ENCODE results near the gene ZNF2.

ZNF2 gene

DNA sequence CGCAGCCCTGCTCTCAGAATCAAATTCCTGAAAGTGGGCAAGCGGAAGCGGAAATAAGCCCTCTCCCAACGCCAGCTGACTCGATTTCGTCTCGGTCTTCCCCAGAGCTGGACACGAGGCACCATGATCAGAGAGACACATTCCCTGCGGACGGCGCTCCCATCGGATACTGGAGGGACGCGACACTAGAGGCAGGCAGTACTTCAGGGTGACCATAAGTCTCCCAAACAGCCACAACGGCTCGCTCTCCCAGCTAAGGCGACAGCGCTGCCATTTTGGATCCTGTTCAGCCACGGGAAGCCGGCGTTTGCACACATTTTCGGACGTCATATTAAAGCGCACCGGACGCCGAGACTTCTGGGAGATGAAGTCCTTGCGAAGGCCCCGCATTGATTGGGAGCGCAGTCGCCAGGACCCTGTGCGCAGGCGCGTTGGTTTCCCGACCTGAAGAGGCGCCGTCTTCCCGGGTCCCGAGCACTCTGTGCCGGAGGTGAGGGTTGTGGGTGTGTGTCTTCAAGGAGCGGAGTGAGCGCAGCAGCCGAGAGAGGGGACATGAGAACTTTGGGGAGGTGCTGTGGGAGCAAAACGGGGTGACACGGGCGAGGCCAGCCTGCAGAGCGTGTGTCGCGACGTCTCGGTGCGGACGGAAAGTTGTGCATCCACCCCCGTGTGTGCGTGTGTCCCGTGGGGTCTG lies at the start of gene ZNF2:
TSS of gene ZNF2 (plus strand) at position 439 of the 694 bp plus-strand sequence. CDS start 10,418 bp downstream, outside the sequence.
- Histone ChIP-seq H3K27ac (ENCODE audit: extremely low read depth, low read depth, low read length) (peak within 1 kb of the TSS; percentile 53; the same call in 1 of the 2 replicates), H3K4me3 (ENCODE audit: low read depth, low read length) (peak within 1 kb of the TSS; percentile 98), H3K4me1 (ENCODE audit: control insufficient read depth, insufficient read depth, low read length) (no peaks in the 10 kb centered on the region), H3K9me3 (ENCODE audit: control insufficient read depth, insufficient read depth, low read depth, low read length) (no peaks in the 10 kb centered on the region), H3K36me3 (ENCODE audit: control insufficient read depth in 2 of 2, insufficient read depth in 1 of 2, low read length in 2 of 2) (peaks cover 0 to 6% of the 10 kb centered on the region in 2 experiments; a peak in 1 of 3 replicates)
- POLR2A ChIA-PET = interaction anchor here (1.1 to 1.4 kb wide), 3 partner anchors 9 to 169 kb away, joined by 3 to 9 read pairs (median 3); partner anchors contain the start of gene MRPS5
- CTCF ChIA-PET = interaction anchor here (1.5 kb wide), 1 partner anchor 50 kb away, joined by 8 read pairs; no protein-coding TSS in a partner anchor
- TF ChIP-seq ZNF423 (tag by site-specific recombination; IDR thresholded peaks at IDR 0.05) (peak; percentile 41; the same call in 1 of the 2 replicates), ZFHX2 (tag by site-specific recombination; conservative IDR thresholded peaks at IDR 0.05) (peak; percentile 51), ZNF792 (tag by site-specific recombination; IDR thresholded peaks at IDR 0.05) (no peak), GLIS1 (tag by site-specific recombination; IDR thresholded peaks at IDR 0.05) (0 out of 2 replicates have a peak, but pooled peaks have one; percentile 15), ZXDB (tag by site-specific recombination; IDR thresholded peaks at IDR 0.05) (peak; percentile 84), ZSCAN16 (tag by site-specific recombination; IDR thresholded peaks at IDR 0.05) (no peak), EGR2 (tag by site-specific recombination; IDR thresholded peaks at IDR 0.05; ENCODE audit: low read depth) (peak; percentile 41), ZNF138 (tag by site-specific recombination; IDR thresholded peaks at IDR 0.05; ENCODE audit: borderline replicate concordance) (no peak), ZNF394 (tag by site-specific recombination; IDR thresholded peaks at IDR 0.05; ENCODE audit: borderline replicate concordance) (peak; percentile 59; the same call in 1 of the 2 replicates), ZNF768 (tag by site-specific recombination; IDR thresholded peaks at IDR 0.05) (no peak), ZNF623 (tag by site-specific recombination; IDR thresholded peaks at IDR 0.05) (no peak), ZNF501 (tag by site-specific recombination; IDR thresholded peaks at IDR 0.05) (peak; percentile 60; the same call in 1 of the 2 replicates), ZFP37 (tag by site-specific recombination; IDR thresholded peaks at IDR 0.05) (no peak), OSR2 (tag by site-specific recombination; IDR thresholded peaks at IDR 0.05) (no peak), ZNF324 (tag by site-specific recombination; IDR thresholded peaks at IDR 0.05) (0 out of 2 replicates have a peak, but pooled peaks have one; percentile 3), ZNF707 (tag by site-specific recombination; IDR thresholded peaks at IDR 0.05) (no peak), YY2 (tag by site-specific recombination; IDR thresholded peaks at IDR 0.05) (peak; percentile 91)
- TF ChIP-seq, protein P1, sequence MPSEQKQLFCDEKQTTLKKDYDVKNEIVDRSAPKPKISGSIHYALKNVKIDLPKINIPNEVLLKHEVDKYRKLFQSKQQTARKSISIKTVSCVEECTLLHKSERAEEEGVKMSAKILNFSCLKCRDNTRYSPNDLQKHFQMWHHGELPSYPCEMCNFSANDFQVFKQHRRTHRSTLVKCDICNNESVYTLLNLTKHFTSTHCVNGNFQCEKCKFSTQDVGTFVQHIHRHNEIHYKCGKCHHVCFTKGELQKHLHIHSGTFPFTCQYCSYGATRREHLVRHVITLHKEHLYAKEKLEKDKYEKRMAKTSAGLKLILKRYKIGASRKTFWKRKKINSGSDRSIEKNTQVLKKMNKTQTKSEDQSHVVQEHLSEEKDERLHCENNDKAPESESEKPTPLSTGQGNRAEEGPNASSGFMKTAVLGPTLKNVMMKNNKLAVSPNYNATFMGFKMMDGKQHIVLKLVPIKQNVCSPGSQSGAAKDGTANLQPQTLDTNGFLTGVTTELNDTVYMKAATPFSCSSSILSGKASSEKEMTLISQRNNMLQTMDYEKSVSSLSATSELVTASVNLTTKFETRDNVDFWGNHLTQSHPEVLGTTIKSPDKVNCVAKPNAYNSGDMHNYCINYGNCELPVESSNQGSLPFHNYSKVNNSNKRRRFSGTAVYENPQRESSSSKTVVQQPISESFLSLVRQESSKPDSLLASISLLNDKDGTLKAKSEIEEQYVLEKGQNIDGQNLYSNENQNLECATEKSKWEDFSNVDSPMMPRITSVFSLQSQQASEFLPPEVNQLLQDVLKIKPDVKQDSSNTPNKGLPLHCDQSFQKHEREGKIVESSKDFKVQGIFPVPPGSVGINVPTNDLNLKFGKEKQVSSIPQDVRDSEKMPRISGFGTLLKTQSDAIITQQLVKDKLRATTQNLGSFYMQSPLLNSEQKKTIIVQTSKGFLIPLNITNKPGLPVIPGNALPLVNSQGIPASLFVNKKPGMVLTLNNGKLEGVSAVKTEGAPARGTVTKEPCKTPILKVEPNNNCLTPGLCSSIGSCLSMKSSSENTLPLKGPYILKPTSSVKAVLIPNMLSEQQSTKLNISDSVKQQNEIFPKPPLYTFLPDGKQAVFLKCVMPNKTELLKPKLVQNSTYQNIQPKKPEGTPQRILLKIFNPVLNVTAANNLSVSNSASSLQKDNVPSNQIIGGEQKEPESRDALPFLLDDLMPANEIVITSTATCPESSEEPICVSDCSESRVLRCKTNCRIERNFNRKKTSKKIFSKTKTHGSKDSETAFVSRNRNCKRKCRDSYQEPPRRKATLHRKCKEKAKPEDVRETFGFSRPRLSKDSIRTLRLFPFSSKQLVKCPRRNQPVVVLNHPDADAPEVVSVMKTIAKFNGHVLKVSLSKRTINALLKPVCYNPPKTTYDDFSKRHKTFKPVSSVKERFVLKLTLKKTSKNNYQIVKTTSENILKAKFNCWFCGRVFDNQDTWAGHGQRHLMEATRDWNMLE (tag by site-specific recombination; conservative IDR thresholded peaks at IDR 0.05; ENCODE audit: low read depth) = peak; percentile 94
- TF ChIP-seq, protein P2, sequence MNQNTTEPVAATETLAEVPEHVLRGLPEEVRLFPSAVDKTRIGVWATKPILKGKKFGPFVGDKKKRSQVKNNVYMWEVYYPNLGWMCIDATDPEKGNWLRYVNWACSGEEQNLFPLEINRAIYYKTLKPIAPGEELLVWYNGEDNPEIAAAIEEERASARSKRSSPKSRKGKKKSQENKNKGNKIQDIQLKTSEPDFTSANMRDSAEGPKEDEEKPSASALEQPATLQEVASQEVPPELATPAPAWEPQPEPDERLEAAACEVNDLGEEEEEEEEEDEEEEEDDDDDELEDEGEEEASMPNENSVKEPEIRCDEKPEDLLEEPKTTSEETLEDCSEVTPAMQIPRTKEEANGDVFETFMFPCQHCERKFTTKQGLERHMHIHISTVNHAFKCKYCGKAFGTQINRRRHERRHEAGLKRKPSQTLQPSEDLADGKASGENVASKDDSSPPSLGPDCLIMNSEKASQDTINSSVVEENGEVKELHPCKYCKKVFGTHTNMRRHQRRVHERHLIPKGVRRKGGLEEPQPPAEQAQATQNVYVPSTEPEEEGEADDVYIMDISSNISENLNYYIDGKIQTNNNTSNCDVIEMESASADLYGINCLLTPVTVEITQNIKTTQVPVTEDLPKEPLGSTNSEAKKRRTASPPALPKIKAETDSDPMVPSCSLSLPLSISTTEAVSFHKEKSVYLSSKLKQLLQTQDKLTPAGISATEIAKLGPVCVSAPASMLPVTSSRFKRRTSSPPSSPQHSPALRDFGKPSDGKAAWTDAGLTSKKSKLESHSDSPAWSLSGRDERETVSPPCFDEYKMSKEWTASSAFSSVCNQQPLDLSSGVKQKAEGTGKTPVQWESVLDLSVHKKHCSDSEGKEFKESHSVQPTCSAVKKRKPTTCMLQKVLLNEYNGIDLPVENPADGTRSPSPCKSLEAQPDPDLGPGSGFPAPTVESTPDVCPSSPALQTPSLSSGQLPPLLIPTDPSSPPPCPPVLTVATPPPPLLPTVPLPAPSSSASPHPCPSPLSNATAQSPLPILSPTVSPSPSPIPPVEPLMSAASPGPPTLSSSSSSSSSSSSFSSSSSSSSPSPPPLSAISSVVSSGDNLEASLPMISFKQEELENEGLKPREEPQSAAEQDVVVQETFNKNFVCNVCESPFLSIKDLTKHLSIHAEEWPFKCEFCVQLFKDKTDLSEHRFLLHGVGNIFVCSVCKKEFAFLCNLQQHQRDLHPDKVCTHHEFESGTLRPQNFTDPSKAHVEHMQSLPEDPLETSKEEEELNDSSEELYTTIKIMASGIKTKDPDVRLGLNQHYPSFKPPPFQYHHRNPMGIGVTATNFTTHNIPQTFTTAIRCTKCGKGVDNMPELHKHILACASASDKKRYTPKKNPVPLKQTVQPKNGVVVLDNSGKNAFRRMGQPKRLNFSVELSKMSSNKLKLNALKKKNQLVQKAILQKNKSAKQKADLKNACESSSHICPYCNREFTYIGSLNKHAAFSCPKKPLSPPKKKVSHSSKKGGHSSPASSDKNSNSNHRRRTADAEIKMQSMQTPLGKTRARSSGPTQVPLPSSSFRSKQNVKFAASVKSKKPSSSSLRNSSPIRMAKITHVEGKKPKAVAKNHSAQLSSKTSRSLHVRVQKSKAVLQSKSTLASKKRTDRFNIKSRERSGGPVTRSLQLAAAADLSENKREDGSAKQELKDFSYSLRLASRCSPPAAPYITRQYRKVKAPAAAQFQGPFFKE (tag by site-specific recombination; IDR thresholded peaks at IDR 0.05; ENCODE audit: borderline replicate concordance) = no peak
- TF ChIP-seq, protein P3, sequence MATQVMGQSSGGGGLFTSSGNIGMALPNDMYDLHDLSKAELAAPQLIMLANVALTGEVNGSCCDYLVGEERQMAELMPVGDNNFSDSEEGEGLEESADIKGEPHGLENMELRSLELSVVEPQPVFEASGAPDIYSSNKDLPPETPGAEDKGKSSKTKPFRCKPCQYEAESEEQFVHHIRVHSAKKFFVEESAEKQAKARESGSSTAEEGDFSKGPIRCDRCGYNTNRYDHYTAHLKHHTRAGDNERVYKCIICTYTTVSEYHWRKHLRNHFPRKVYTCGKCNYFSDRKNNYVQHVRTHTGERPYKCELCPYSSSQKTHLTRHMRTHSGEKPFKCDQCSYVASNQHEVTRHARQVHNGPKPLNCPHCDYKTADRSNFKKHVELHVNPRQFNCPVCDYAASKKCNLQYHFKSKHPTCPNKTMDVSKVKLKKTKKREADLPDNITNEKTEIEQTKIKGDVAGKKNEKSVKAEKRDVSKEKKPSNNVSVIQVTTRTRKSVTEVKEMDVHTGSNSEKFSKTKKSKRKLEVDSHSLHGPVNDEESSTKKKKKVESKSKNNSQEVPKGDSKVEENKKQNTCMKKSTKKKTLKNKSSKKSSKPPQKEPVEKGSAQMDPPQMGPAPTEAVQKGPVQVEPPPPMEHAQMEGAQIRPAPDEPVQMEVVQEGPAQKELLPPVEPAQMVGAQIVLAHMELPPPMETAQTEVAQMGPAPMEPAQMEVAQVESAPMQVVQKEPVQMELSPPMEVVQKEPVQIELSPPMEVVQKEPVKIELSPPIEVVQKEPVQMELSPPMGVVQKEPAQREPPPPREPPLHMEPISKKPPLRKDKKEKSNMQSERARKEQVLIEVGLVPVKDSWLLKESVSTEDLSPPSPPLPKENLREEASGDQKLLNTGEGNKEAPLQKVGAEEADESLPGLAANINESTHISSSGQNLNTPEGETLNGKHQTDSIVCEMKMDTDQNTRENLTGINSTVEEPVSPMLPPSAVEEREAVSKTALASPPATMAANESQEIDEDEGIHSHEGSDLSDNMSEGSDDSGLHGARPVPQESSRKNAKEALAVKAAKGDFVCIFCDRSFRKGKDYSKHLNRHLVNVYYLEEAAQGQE (tag by site-specific recombination; IDR thresholded peaks at IDR 0.05) = peak; percentile 48; the same call in 1 of the 2 replicates
- TF ChIP-seq, protein P4, sequence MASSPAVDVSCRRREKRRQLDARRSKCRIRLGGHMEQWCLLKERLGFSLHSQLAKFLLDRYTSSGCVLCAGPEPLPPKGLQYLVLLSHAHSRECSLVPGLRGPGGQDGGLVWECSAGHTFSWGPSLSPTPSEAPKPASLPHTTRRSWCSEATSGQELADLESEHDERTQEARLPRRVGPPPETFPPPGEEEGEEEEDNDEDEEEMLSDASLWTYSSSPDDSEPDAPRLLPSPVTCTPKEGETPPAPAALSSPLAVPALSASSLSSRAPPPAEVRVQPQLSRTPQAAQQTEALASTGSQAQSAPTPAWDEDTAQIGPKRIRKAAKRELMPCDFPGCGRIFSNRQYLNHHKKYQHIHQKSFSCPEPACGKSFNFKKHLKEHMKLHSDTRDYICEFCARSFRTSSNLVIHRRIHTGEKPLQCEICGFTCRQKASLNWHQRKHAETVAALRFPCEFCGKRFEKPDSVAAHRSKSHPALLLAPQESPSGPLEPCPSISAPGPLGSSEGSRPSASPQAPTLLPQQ (tag by site-specific recombination; IDR thresholded peaks at IDR 0.05) = peak; percentile 52

Measured in HEK293 (cell line).